Adipocyte (in vitro differentiated cells): Measurements from ENCODE around the gene ALKBH4.
A peak's percentile ranks its signal among the peaks of the same experiment; 100 is the strongest.
"Not testable (repeated sequence)": the region's sequence is repeated elsewhere in the genome, so short reads cannot be mapped to it uniquely, and the experiment has no call there.

ENCODE experiments used
- DNase-seq: peaks from one replicate; pipeline ENCODE4 v3.0.0-alpha.2; 2015; ENCODE audit warnings: low read depth
- H3K27me3 ChIP-seq: replicated peaks from 2 replicates; pipeline ENCODE4 v1.7.0; 2013; ENCODE audit warnings: mild to moderate bottlenecking, low read length, moderate library complexity; ENCODE audit not compliant: control insufficient read depth, insufficient read depth
- H3K36me3 ChIP-seq: 2 replicates; pipeline ENCODE4 v1.7.0; 2013; ENCODE audit warnings: low read length, mild to moderate bottlenecking, moderate library complexity; ENCODE audit not compliant: control insufficient read depth, insufficient read depth, severe bottlenecking
- H3K4me1 ChIP-seq: 2 replicates; pipeline ENCODE4 v1.7.0; 2013; ENCODE audit warnings: mild to moderate bottlenecking, low read length, moderate library complexity; ENCODE audit not compliant: control insufficient read depth, insufficient read depth
- H3K4me3 ChIP-seq: 2 replicates; pipeline ENCODE4 v1.7.0; 2013; ENCODE audit warnings: mild to moderate bottlenecking, low read length, moderate library complexity
- H3K9ac ChIP-seq: 2 replicates; pipeline ENCODE4 v1.7.0; 2013; ENCODE audit warnings: mild to moderate bottlenecking, low read length, moderate library complexity
- H3K9me3 ChIP-seq: 2 replicates; pipeline ENCODE4 v1.7.0; 2013; ENCODE audit warnings: mild to moderate bottlenecking, low read length, moderate library complexity; ENCODE audit not compliant: control insufficient read depth

Gene ALKBH4

GRCh38 chr7:102417105-102417504, 47.6 kb downstream of the ALKBH4 start:
- H3K9me3 ChIP-seq: no peaks in the 10 kb centered on the region
- H3K36me3 ChIP-seq: peaks cover 77% of the 10 kb centered on the region
- peaks cover 8% of the 10 kb centered on the region for H3K4me1 ChIP-seq
- DNase-seq: no peak
- H3K27me3 ChIP-seq: no peaks in the 10 kb centered on the region
- H3K9ac ChIP-seq: no peak overlapping the region
- H3K4me3 ChIP-seq: no peak overlapping the region

- Histone ChIP-seq H3K36me3 (peaks cover 80% of the 10 kb centered on the region), H3K9me3 (no peaks in the 10 kb centered on the region), H3K4me3 (no peak overlapping the region), H3K27me3 (no peaks in the 10 kb centered on the region), H3K4me1 (peaks cover 8% of the 10 kb centered on the region), H3K9ac (no peak overlapping the region)
- DNase-seq: no peak
Measured at GRCh38 chr7:102416406-102416805, 48.3 kb downstream of the ALKBH4 start.

GRCh38 chr7:102415685-102416225, 48.9 kb downstream of the ALKBH4 start:
- no peaks in the 10 kb centered on the region for H3K9me3 ChIP-seq
- no peak for DNase-seq
- H3K4me1 ChIP-seq: peaks cover 8% of the 10 kb centered on the region
- no peak overlapping the region for H3K9ac ChIP-seq
- H3K27me3 ChIP-seq: no peaks in the 10 kb centered on the region
- peaks cover 80% of the 10 kb centered on the region for H3K36me3 ChIP-seq
- H3K4me3 ChIP-seq: no peak overlapping the region

- H3K36me3 ChIP-seq: peaks cover 83% of the 10 kb centered on the region
- H3K9me3 ChIP-seq: no peaks in the 10 kb centered on the region
- peaks cover 8% of the 10 kb centered on the region for H3K4me1 ChIP-seq
- H3K27me3 ChIP-seq: no peaks in the 10 kb centered on the region
- H3K9ac ChIP-seq: no peak overlapping the region
- no peak for DNase-seq
- H3K4me3 ChIP-seq: no peak overlapping the region
Measured at GRCh38 chr7:102413611-102414010, 51.1 kb downstream of the ALKBH4 start.

GRCh38 chr7:102413091-102413490, 51.6 kb downstream of the ALKBH4 start:
- no peak overlapping the region for H3K4me3 ChIP-seq
- H3K9me3 ChIP-seq: no peaks in the 10 kb centered on the region
- no peak overlapping the region for H3K9ac ChIP-seq
- H3K27me3 ChIP-seq: no peaks in the 10 kb centered on the region
- peaks cover 83% of the 10 kb centered on the region for H3K36me3 ChIP-seq
- DNase-seq: no peak
- H3K4me1 ChIP-seq: peaks cover 8% of the 10 kb centered on the region

- peaks cover 8% of the 10 kb centered on the region for H3K4me1 ChIP-seq
- H3K9me3 ChIP-seq: no peaks in the 10 kb centered on the region
- peak; percentile 16 for DNase-seq
- no peak overlapping the region for H3K9ac ChIP-seq
- peaks cover 85% of the 10 kb centered on the region for H3K36me3 ChIP-seq
- no peak overlapping the region for H3K4me3 ChIP-seq
- H3K27me3 ChIP-seq: no peaks in the 10 kb centered on the region
Measured at GRCh38 chr7:102412548-102412947, 52.1 kb downstream of the ALKBH4 start.

GRCh38 chr7:102410918-102411317, 53.7 kb downstream of the ALKBH4 start:
- Histone ChIP-seq H3K4me3 (no peak overlapping the region), H3K4me1 (peaks cover 8% of the 10 kb centered on the region), H3K27me3 (no peaks in the 10 kb centered on the region), H3K36me3 (peaks cover 88% of the 10 kb centered on the region), H3K9ac (no peak overlapping the region), H3K9me3 (no peaks in the 10 kb centered on the region)
- DNase-seq: no peak

- DNase-seq: no peak
- Histone ChIP-seq H3K9ac (no peak overlapping the region), H3K27me3 (no peaks in the 10 kb centered on the region), H3K4me1 (peaks cover 8% of the 10 kb centered on the region), H3K4me3 (no peak overlapping the region), H3K9me3 (no peaks in the 10 kb centered on the region), H3K36me3 (peaks cover 88% of the 10 kb centered on the region)
Measured at GRCh38 chr7:102410123-102410522, 54.5 kb downstream of the ALKBH4 start.

GRCh38 chr7:102409340-102409739, 55.3 kb downstream of the ALKBH4 start:
- H3K4me1 ChIP-seq: peaks cover 8% of the 10 kb centered on the region
- no peak overlapping the region for H3K4me3 ChIP-seq
- no peak overlapping the region for H3K9ac ChIP-seq
- H3K27me3 ChIP-seq: no peaks in the 10 kb centered on the region
- peaks cover 89% of the 10 kb centered on the region for H3K36me3 ChIP-seq
- no peaks in the 10 kb centered on the region for H3K9me3 ChIP-seq
- no peak for DNase-seq

GRCh38 chr7:102408530-102408929, 56.1 kb downstream of the ALKBH4 start:
- H3K9ac ChIP-seq, H3K9me3 ChIP-seq, H3K4me3 ChIP-seq, H3K4me1 ChIP-seq, H3K27me3 ChIP-seq, DNase-seq: not testable (repeated sequence)
- H3K36me3 ChIP-seq: peaks cover 89% of the 10 kb centered on the region

GRCh38 chr7:102407910-102408309, 56.8 kb downstream of the ALKBH4 start:
- Histone ChIP-seq H3K9me3 (no peaks in the 10 kb centered on the region), H3K4me3 (no peak overlapping the region), H3K36me3 (peaks cover 89% of the 10 kb centered on the region), H3K9ac (no peak overlapping the region), H3K4me1 (peaks cover 8% of the 10 kb centered on the region), H3K27me3 (no peaks in the 10 kb centered on the region)
- DNase-seq: no peak
